Midbrain (tissue), 1 donor: ENCODE data around the gene ZNF432.
"Not testable (repeated sequence)": the region's sequence is repeated elsewhere in the genome, so short reads cannot be mapped to it uniquely, and the experiment has no call there.

Experiments used
- DNase-seq: peaks from one replicate; lab custom pipeline; 2025; lab: John Stamatoyannopoulos, UW

ZNF432 gene

GRCh38 chr19:52048555-52049501, at the start of gene ZNF432:
Gene ZNF432 (minus strand): TSS chr19:52048838. CDS start chr19:52046868, 1,970 bp downstream.
- DNase-seq = peak; percentile 94

GRCh38 chr19:52096416-52096815, 47.8 kb upstream of the ZNF432 start:
- not testable (repeated sequence) for DNase-seq

GRCh38 chr19:52095172-52096014, 46.8 kb upstream of the ZNF432 start, which contains the start of gene ZNF841:
Gene ZNF841 (minus strand): TSS chr19:52095765. CDS start chr19:52084801, 10,964 bp downstream.
- peak; percentile 93 for DNase-seq

GRCh38 chr19:52094526-52095130, 46.0 kb upstream of the ZNF432 start:
- DNase-seq = no peak

- no peak for DNase-seq
Observed at GRCh38 chr19:52086481-52086880, 37.8 kb upstream of the ZNF432 start.

- DNase-seq = no peak
Observed at GRCh38 chr19:52070496-52070895, 21.9 kb upstream of the ZNF432 start.

- no peak for DNase-seq
Observed at GRCh38 chr19:52069653-52070052, 21.0 kb upstream of the ZNF432 start.

GRCh38 chr19:52066258-52066863, 17.7 kb upstream of the ZNF432 start:
- no peak for DNase-seq

GRCh38 chr19:52065399-52065798, 16.8 kb upstream of the ZNF432 start:
- no peak for DNase-seq

GRCh38 chr19:52056480-52056879, 7.8 kb upstream of the ZNF432 start:
- not testable (repeated sequence) for DNase-seq

GRCh38 chr19:52051736-52052135, 3.1 kb upstream of the ZNF432 start:
- not testable (repeated sequence) for DNase-seq

- DNase-seq = no peak
Observed at GRCh38 chr19:52039169-52039568, 9.5 kb downstream of the ZNF432 start.

GRCh38 chr19:52034051-52034728, 14.4 kb downstream of the ZNF432 start:
- no peak for DNase-seq

GRCh38 chr19:52028780-52029123, 19.9 kb downstream of the ZNF432 start:
- no peak for DNase-seq

- peak; percentile 90 for DNase-seq
Observed at GRCh38 chr19:52028027-52028779, 20.4 kb downstream of the ZNF432 start, which contains the start of gene ZNF614. Gene ZNF614 (minus strand): TSS chr19:52028379. CDS start chr19:52025745, 2,634 bp downstream.

GRCh38 chr19:52026255-52026990, 22.2 kb downstream of the ZNF432 start:
- DNase-seq = not testable (repeated sequence)

GRCh38 chr19:52024478-52024877, 24.2 kb downstream of the ZNF432 start:
- DNase-seq = not testable (repeated sequence)

GRCh38 chr19:52022193-52022592, 26.4 kb downstream of the ZNF432 start:
- no peak for DNase-seq

GRCh38 chr19:52020506-52020905, 28.1 kb downstream of the ZNF432 start:
- no peak for DNase-seq

GRCh38 chr19:52010674-52011073, 38.0 kb downstream of the ZNF432 start:
- no peak for DNase-seq
